Activated CD4-positive, alpha-beta T cell treated with anti-CD3 and anti-CD28 coated beads, Interleukin-2, Interleukin-4, amounts not matched to agents 100 ng/mL and 50 ng/mL, durations not matched to agents 16 hours and 8 hours (primary cell): ENCODE data around the gene ORC3.
A peak's percentile ranks its signal among the peaks of the same experiment; 100 is the strongest.

ENCODE experiments used
- DNase-seq: peaks from one replicate; pipeline ENCODE4 v3.0.0-alpha.2; 2020; ENCODE audit warnings: low spot score

Gene ORC3

GRCh38 chr6:87589693-87590416 lies at the start of gene ORC3, which contains the start of gene RARS2:
ORC3 (plus strand) TSS chr6:87590135; CDS start chr6:87590169, 34 bp downstream.
RARS2 (minus strand) TSS chr6:87589987; CDS start chr6:87589957, 30 bp downstream.
- DNase-seq: peak; percentile 97

- DNase-seq: no peak
These were observed 49.4 kb upstream of the ORC3 start for GRCh38 chr6:87540539-87540938.

- DNase-seq: no peak
These were observed 48.9 kb upstream of the ORC3 start for GRCh38 chr6:87541041-87541440.

- DNase-seq: no peak
These were observed 48.2 kb upstream of the ORC3 start for GRCh38 chr6:87541744-87542143.

GRCh38 chr6:87543696-87544473 lies 46.0 kb upstream of the ORC3 start:
- DNase-seq: no peak

- DNase-seq: no peak
These were observed 45.5 kb upstream of the ORC3 start for GRCh38 chr6:87544474-87544735.

GRCh38 chr6:87551799-87552198 lies 38.1 kb upstream of the ORC3 start:
- DNase-seq: no peak

GRCh38 chr6:87553159-87553765 lies 36.7 kb upstream of the ORC3 start:
- DNase-seq: no peak

GRCh38 chr6:87555506-87555905 lies 34.4 kb upstream of the ORC3 start:
- no peak for DNase-seq

GRCh38 chr6:87558446-87558845 lies 31.5 kb upstream of the ORC3 start:
- no peak for DNase-seq

GRCh38 chr6:87561017-87561416 lies 28.9 kb upstream of the ORC3 start:
- DNase-seq: no peak

- DNase-seq: no peak
These were observed 17.9 kb upstream of the ORC3 start for GRCh38 chr6:87572021-87572420.

- no peak for DNase-seq
These were observed 17.1 kb upstream of the ORC3 start for GRCh38 chr6:87572883-87573282.

- no peak for DNase-seq
These were observed 16.5 kb upstream of the ORC3 start for GRCh38 chr6:87573307-87574024.

GRCh38 chr6:87574237-87574804 lies 15.6 kb upstream of the ORC3 start:
- no peak for DNase-seq

- DNase-seq: no peak
These were observed 14.5 kb upstream of the ORC3 start for GRCh38 chr6:87575423-87575822.

GRCh38 chr6:87583822-87584221 lies 6.1 kb upstream of the ORC3 start:
- no peak for DNase-seq

- DNase-seq: no peak
These were observed 3.4 kb upstream of the ORC3 start for GRCh38 chr6:87586371-87587077.

GRCh38 chr6:87588756-87589407 lies 1.1 kb upstream of the ORC3 start:
- DNase-seq: no peak

GRCh38 chr6:87590417-87590880 lies 514 bp downstream of the ORC3 start:
- DNase-seq: no peak

- no peak for DNase-seq
These were observed 1.1 kb downstream of the ORC3 start for GRCh38 chr6:87590990-87591389.
